ENCODE results near the gene MRPL52. TPM values are rescaled to one million over a fixed set of nuclear protein-coding genes. Genes with fewer than 3 reads are reported as not detected.

The MRPL52 gene
- total RNA-seq, 1 donor from 2014 or later, result 150 TPM

DNA sequence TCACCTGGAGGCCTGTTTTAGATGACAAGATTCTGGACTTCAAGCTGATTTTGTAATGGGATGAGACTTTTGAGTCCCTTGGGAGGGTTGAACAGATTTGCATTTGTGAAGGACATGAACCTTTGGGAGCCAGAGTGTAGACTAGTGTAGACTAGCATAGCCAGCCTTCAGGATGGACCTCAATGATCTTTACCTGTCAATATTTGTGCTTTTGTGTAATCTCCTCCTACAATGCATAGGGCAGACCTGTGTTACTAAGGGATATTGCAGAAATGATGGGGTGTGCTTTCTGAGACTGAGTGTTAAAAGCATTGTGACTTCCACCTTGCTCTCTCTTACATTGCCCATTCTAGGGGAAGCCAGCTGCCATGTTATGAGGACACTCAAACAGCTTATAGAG is 32.0 kb downstream of the MRPL52 start:
- intact Hi-C loops (cut with micrococcal nuclease), result no loop called here
- CTCF ChIA-PET, result interaction anchor here (0.9 to 3.0 kb wide), 3 partner anchors 8 to 11 kb away, joined by 3 to 10 read pairs (median 3); no protein-coding TSS in a partner anchor

DNA sequence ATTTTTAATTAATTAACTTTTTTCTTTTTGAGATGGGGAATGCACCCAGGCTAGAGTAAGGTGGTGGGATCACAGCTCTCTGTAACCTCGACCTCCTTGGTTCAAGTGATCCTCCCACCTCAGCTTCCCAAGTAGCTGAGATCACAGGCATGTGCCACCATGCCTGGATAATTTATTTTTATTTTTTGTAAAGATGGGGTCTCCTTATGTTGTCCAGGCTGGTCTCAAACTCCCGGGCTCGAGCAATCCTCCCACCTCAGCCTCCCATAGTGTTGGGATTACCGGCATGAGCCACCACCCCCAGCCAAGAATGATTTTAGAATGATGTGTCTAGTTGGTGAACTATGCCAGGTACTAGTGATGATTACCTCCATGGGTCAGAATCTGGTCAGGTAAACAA is 35.3 kb downstream of the MRPL52 start:
- Mint-ChIP-seq H3K4me3 (no peak overlapping the region), H3K27ac (no peak overlapping the region), H3K4me1 (peaks cover 3% of the 10 kb centered on the region), H3K27me3 (no peaks in the 10 kb centered on the region), H3K36me3 (ENCODE audit: low read depth) (no peaks in the 10 kb centered on the region), H3K9me3 (no peaks in the 10 kb centered on the region)
- TF ChIP-seq, protein P1, sequence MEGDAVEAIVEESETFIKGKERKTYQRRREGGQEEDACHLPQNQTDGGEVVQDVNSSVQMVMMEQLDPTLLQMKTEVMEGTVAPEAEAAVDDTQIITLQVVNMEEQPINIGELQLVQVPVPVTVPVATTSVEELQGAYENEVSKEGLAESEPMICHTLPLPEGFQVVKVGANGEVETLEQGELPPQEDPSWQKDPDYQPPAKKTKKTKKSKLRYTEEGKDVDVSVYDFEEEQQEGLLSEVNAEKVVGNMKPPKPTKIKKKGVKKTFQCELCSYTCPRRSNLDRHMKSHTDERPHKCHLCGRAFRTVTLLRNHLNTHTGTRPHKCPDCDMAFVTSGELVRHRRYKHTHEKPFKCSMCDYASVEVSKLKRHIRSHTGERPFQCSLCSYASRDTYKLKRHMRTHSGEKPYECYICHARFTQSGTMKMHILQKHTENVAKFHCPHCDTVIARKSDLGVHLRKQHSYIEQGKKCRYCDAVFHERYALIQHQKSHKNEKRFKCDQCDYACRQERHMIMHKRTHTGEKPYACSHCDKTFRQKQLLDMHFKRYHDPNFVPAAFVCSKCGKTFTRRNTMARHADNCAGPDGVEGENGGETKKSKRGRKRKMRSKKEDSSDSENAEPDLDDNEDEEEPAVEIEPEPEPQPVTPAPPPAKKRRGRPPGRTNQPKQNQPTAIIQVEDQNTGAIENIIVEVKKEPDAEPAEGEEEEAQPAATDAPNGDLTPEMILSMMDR (IDR thresholded peaks at IDR 0.05), result no peak
- POLR2A ChIA-PET, result no interaction called here
- DNase-seq (no peak), ATAC-seq (ENCODE audit: low read depth) (no peak)
- intact Hi-C loops (cut with micrococcal nuclease), result no loop called here
- CTCF ChIA-PET, result interaction anchor here (1.1 to 1.4 kb wide), 2 partner anchors 10 to 295 kb away, joined by 3 to 5 read pairs; no protein-coding TSS in a partner anchor

More for the DNA sequence above, 32.0 kb downstream of the MRPL52 start:
- no peak for DNase-seq
- Mint-ChIP-seq H3K4me1 (peaks cover 4% of the 10 kb centered on the region), H3K9me3 (no peaks in the 10 kb centered on the region), H3K27ac (no peak overlapping the region), H3K36me3 (ENCODE audit: low read depth) (no peaks in the 10 kb centered on the region), H3K27me3 (no peaks in the 10 kb centered on the region), H3K4me3 (no peak overlapping the region)
- ATAC-seq (ENCODE audit: low read depth), result no peak
- TF ChIP-seq, protein P1 (IDR thresholded peaks at IDR 0.05), result no peak
- POLR2A ChIA-PET, result interaction anchor here (0.8 to 1.4 kb wide), 2 partner anchors 9 to 10 kb away, joined by 3 to 6 read pairs; partner anchors contain the start of gene LRP10

DNA sequence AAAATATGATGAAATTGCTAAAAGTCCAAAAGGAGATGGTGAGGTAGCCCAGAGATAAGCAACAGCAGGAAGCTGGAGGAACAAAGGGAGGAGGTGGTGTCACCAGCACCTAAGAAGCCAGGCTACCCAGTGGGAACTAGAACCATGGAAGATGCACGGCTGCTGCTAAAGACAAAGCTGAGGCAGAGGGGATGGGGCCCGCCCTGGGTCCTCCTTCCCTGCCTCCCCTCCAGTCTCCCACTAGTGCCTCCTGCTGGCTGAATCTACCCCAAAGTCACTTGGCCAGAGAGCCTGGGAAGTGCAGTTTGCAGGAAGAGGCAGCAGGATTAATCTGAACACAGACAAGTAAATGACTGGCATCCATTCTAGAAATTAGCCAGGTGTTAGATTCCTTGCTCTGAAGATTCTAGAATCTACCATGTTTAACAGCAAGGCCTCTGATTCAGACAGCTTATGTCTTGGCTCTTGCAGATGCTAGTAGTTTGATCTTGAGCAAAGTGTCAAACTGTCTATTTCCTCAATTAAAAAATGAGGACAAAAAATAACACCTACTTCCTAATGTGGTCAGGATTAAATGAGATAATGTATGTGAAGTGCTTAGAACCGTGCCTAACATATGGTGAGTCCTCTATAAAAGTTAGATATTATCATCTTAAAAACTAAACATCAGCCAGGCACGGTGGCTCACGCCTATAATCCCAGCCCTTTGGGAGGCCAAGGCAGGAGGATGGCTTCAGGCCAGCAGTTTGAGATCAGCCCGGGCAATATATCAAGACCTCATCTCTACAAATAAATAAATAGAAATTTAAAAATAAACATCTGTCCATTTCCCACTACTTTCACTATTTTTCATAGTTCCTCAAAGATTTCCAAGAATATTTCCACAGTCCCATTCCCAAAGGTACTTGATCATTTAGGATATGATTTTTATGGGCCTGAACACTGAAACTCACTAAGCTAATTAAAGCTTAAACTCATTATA is 36.0 kb downstream of the MRPL52 start:
- intact Hi-C loops (cut with micrococcal nuclease), result no loop called here
- Mint-ChIP-seq H3K9me3 (no peaks in the 10 kb centered on the region), H3K27me3 (no peaks in the 10 kb centered on the region), H3K4me1 (peaks cover 11% of the 10 kb centered on the region), H3K36me3 (ENCODE audit: low read depth) (no peaks in the 10 kb centered on the region), H3K27ac (no peak overlapping the region), H3K4me3 (no peak overlapping the region)
- ATAC-seq (ENCODE audit: low read depth) (no peak), DNase-seq (no peak)
- ChIA-PET CTCF (interaction anchor here (1.1 to 1.4 kb wide), 2 partner anchors 11 to 295 kb away, joined by 3 to 5 read pairs; no protein-coding TSS in a partner anchor), POLR2A (interaction anchor here (0.6 kb wide), 1 partner anchor 37 kb away, joined by 3 read pairs; no protein-coding TSS in a partner anchor)
- TF ChIP-seq, protein P1 (IDR thresholded peaks at IDR 0.05), result no peak

DNA sequence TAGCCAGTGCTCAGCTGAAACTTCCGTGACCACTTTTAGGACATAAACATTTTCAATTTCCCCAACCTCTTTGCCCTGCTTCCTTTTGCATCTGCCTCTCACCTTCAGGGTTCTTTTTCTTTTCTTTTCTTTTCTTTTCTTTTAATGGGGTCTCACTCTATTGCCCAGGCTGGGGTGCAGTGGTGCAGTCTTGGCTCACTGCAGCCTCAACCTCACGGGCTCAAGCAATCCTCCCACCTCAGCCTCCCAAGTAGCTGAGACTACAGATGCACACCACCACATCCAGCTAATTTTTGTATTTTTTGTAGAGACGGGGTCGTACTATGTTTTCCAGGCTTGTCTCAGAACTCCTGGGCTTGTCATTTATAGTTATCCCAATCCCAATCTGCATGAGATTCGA is 37.2 kb downstream of the MRPL52 start:
- Mint-ChIP-seq H3K36me3 (ENCODE audit: low read depth) (peaks cover 2% of the 10 kb centered on the region), H3K27me3 (no peaks in the 10 kb centered on the region), H3K9me3 (no peaks in the 10 kb centered on the region), H3K4me1 (peaks cover 17% of the 10 kb centered on the region), H3K27ac (no peak overlapping the region), H3K4me3 (no peak overlapping the region)
- POLR2A ChIA-PET, result no interaction called here
- TF ChIP-seq, protein P1 (IDR thresholded peaks at IDR 0.05), result no peak
- DNase-seq (no peak), ATAC-seq (ENCODE audit: low read depth) (no peak)
- intact Hi-C loops (cut with micrococcal nuclease), result no loop called here
- CTCF ChIA-PET, result interaction anchor here (0.7 kb wide), 1 partner anchor 160 kb away, joined by 3 read pairs; no protein-coding TSS in a partner anchor

DNA sequence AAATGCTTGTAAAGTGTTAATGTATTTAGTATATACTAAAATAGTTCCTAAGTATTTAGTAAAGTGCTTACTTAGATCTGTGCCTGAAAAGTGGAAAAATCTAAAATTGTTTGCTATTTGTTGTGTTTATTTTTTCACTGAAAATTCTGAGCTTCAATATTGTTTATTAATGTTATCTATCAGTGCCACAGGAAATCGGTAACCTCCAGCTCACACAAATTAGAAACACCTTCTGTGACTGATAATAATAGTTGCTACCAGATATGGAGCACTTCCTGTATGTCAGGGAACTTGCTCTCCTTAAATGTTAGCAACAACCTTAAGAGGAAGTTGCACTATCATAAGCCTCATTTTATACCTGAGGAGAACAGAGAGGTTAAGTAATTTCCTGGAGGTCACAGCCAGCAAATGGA is 41.1 kb downstream of the MRPL52 start:
- H3K36me3 Mint-ChIP-seq (ENCODE audit: low read depth), result peaks cover 31% of the 10 kb centered on the region
- ChIA-PET POLR2A (interaction anchor here (0.6 to 4.7 kb wide), 29 partner anchors 9 to 492 kb away, joined by 3 to 140 read pairs (median 6); partner anchors contain the start of genes DAD1, HAUS4, MRPL52 and OXA1L), CTCF (interaction anchor here (1.4 to 5.1 kb wide), 7 partner anchors 14 to 301 kb away, joined by 4 to 103 read pairs (median 15); partner anchors contain the start of genes AJUBA and REM2)
- peak; percentile 42 for ATAC-seq (ENCODE audit: low read depth)
- H3K27me3 Mint-ChIP-seq, result no peaks in the 10 kb centered on the region
- H3K27ac Mint-ChIP-seq, result peak overlapping the region; percentile 92
- no peak for DNase-seq
- peaks cover 33% of the 10 kb centered on the region for H3K4me1 Mint-ChIP-seq
- H3K4me3 Mint-ChIP-seq, result peak overlapping the region; percentile 86
- TF ChIP-seq, protein P1 (IDR thresholded peaks at IDR 0.05), result no peak
- intact Hi-C loops (cut with micrococcal nuclease), result loop anchor here (1.0 to 5.0 kb wide), 7 partner anchors 18 to 301 kb away; partner anchors contain the start of genes CDH24, DAD1, MRPL52 and PRMT5
- H3K9me3 Mint-ChIP-seq, result no peaks in the 10 kb centered on the region

All from activated B cell treated with CpG ODN at 0.5 μM for 24 hours (primary cell).